Subcutaneous adipose tissue (tissue), 4 donors: Measurements from ENCODE around the gene HTD2. TPM values are rescaled to one million over a fixed set of nuclear protein-coding genes. Genes with fewer than 3 reads are reported as not detected.

Source experiments
- CTCF ChIP-seq: fragments of 450-650 bp; IDR thresholded peaks from one replicate; pipeline ENCODE4 v1.5.1; 2016; ENCODE audit warnings: low read depth, mild to moderate bottlenecking, control low read depth, antibody characterized with exemption, moderate library complexity
- total RNA-seq, 4 donors: library from RNA; depleted of rRNA; stranded (reverse); fragments of >200 nt; gene quantifications; one replicate each; pipeline ENCODE4 v1.1.0, GENCODE V29; 2016

HTD2 gene
- total RNA-seq, 4 donors from 2014 or later: 6.4 to 18.6 (median 13.9) TPM

GRCh38 chr3:58287354-58287753 lies 19.0 kb upstream of the HTD2 start:
- TF ChIP-seq CTCF: no peak

DNA sequence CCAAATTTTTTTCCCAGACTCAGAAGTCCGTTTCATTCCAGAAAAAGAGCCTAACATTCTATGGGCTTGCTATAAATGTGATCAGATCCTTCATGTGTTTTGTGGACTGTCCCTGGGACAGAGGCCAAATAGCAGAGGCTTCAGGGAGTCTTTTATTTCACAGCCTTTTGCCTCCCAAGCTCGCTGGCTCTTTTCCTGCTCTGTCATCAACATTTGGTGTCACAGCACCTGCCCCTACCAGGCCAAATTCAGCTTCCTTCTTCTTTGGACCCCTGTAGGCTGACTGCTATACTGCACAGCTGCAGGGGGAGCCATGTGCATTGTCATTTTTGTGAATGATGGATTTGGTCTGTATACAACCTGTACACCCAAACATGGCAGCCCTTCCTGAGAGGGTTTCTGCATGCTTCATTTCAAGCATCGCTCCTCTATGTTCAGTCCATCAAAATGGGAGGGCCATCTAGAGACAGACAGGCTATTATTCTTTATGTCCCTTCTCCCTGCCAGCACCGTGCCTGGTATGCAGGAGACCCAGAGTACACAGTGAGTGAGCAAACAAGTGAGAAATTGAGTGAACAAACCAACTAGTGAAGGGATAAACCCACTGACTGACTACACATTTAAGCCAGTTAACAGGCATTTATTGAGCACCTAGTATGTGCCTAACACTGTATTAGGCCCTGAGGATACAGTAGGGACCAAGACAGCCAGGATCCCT lies 18.1 kb upstream of the HTD2 start:
- TF ChIP-seq CTCF: no peak

GRCh38 chr3:58291671-58292338 lies 14.5 kb upstream of the HTD2 start:
- no peak for TF ChIP-seq CTCF

DNA sequence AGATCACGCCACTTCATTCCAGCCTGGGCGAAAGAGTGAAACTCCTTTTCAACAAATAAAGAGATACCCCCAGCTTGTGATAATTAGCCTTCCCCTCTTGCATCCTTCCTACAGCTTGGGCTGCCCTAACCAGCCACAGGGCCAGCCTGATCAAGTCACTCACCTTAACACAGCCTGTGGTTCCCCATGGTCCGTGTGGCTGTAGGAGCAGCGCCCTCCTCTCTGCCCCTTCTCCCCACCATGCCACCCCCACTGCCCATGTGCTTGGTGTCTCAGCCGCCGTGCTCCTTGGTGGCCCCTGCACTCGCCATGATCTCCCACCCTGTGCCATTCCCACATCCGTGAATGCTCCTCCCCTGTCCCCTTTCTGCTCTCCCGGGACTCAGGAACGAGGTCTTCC lies 13.5 kb upstream of the HTD2 start:
- TF ChIP-seq CTCF: no peak

- TF ChIP-seq CTCF: no peak
These were observed 12.8 kb upstream of the HTD2 start for GRCh38 chr3:58293516-58293915.

- TF ChIP-seq CTCF: no peak
These were observed 10.1 kb upstream of the HTD2 start for GRCh38 chr3:58296269-58296668.

DNA sequence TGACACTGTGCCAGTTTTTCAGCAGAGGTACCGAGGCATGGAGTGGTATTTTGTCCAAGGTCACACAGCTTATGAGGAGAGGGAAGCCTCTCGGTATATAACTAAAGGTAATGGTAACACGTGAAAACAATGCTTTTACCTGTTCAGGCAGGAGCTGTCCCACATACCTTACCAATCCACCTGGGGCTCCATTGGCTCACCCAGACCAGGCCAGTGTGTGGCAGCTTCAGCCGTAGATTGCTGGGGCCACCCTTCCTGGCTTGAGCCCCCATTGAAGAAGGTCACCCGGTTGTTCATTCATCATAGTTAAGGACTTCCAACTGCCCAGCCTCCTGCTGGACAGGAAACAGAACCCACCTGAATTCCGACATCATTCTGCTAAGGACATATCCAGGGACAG lies 9.5 kb upstream of the HTD2 start:
- TF ChIP-seq CTCF: no peak
